GM10266 (cell line): ENCODE data around the gene DPP10.

Experiments used
- DNase-seq: peaks from one replicate; pipeline ENCODE4 v3.0.0; 2012; ENCODE audit errors: extremely low spot score
- TF ChIP-seq, protein P1 (sequence below): IDR thresholded peaks from 2 replicates; pipeline ENCODE4 v1.5.1; 2012; ENCODE audit warnings: mild to moderate bottlenecking, low read depth; ENCODE audit not compliant: control insufficient read depth, insufficient read depth; ENCODE audit errors: missing control alignments

The DPP10 gene

DNA sequence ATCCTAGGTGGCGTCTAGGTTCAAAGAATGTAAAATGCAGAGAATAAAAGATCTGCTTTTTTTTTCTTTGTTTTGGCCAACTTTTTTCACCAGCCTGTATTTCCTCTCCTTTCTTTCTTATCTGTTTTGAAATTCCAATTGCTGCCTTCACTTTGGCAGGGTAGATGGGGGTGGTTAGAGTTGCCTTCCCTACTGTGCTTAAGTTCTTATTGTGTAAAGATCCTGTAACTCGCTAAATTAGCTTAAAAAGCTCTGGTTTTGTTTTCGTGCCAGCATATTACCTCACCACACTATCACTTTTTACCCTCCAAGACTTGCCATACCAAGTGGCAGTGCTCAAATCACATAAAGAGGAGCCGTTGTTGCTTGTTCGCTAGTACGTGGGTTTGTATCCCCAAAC, 921.7 kb downstream of the DPP10 start:
- TF ChIP-seq, protein P1, sequence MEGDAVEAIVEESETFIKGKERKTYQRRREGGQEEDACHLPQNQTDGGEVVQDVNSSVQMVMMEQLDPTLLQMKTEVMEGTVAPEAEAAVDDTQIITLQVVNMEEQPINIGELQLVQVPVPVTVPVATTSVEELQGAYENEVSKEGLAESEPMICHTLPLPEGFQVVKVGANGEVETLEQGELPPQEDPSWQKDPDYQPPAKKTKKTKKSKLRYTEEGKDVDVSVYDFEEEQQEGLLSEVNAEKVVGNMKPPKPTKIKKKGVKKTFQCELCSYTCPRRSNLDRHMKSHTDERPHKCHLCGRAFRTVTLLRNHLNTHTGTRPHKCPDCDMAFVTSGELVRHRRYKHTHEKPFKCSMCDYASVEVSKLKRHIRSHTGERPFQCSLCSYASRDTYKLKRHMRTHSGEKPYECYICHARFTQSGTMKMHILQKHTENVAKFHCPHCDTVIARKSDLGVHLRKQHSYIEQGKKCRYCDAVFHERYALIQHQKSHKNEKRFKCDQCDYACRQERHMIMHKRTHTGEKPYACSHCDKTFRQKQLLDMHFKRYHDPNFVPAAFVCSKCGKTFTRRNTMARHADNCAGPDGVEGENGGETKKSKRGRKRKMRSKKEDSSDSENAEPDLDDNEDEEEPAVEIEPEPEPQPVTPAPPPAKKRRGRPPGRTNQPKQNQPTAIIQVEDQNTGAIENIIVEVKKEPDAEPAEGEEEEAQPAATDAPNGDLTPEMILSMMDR: no peak
- DNase-seq: no peak

DNA sequence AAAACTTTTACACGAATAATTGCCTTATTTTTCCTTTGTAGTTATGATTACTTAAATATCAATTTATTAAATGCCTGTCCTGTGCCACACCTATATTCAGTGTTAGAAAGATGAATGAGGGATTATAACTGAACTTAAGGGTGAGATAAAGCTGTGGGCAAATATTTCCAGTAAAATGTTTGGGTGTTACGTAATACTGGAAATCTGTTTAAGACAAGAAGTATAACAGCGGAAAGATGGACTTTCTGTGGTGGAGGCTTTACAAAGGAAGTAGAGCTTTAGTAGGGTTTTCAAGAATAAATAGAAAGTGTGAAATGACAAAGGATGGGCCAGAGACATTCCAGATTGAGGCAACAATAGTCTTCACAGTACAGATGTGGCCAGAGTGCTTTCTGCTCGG, 927.0 kb downstream of the DPP10 start:
- no peak for DNase-seq

DNA sequence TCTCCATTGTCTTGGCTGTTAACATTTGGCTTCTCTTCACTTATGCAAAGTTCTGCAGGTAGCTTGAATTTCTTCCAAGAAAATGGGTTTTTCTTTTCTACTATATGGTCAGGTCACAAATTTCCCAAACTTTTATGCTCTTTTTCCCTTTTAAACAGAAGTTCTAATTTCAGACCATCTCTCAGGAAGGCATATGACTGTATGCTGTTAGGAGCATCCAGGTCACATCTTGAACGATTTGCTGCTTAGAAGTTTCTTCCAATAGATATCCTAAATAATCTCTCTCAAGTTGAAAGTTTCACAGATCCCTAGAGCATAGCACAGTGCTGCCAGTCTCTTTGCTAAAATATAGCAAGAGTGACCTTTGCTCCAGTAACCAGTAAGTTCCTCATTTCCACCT, 932.5 kb downstream of the DPP10 start:
- DNase-seq: no peak
- TF ChIP-seq, protein P1: no peak

More for the DNA sequence above, 927.0 kb downstream of the DPP10 start:
- TF ChIP-seq, protein P1: no peak

DNA sequence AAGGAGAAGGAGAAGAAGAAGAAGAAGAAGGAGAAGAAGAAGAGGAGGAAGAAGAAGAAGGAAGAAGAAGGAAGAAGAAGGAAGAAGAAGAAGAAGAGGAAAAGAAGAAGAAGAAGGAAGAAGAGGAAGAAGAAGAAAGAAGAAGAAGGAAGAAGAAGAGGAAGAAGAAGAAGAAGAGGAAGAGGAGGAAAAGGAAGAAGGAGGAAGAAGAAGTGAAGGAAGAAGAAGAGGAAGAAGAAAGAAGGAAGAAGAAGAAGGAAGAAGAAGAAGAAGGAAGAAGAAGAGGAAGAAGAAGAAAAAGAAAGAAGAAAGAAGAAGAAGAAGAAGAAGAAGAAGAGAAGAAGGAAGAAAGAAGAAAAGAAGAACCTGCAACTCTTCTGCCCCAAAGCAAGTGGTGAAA, 942.0 kb downstream of the DPP10 start:
- DNase-seq: no peak
- TF ChIP-seq, protein P1: no peak

DNA sequence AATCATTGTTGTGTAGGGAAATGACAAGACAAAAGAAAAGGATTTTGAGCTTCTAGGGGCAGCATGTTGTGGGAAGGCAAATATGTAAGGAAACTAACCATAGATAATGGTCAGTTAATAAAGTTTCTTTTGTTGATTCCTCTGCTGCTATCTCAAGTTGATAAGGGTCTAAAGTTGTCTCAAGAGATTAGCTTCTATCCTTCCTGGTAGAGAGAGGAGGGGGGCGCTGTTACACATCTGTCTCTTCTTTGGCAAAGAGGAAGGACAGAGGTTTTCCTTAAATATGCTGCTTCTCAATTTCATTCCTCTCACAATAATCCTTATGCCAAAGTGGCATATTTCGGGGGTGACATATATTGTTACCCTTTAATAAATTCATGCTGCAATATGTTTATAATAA, 944.0 kb downstream of the DPP10 start:
- DNase-seq: no peak
- TF ChIP-seq, protein P1: no peak

DNA sequence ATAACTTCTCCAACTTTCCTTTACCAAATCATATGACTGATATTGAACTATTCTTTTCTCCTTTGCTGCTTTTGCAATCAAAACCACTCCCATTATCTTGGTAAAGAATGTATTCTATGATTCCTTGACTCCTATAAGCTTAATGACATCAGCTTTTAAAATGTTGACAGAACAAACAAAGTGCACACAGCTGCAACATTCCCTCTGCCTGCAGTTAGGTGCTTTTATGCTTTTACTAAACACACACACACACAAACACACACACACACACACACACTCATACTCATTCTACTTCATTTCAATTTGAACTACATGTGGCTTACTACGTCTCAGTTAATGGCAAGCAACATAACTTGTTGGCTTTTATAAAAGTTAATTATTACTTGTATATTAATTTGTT, 946.6 kb downstream of the DPP10 start:
- TF ChIP-seq, protein P1: no peak
- DNase-seq: no peak

DNA sequence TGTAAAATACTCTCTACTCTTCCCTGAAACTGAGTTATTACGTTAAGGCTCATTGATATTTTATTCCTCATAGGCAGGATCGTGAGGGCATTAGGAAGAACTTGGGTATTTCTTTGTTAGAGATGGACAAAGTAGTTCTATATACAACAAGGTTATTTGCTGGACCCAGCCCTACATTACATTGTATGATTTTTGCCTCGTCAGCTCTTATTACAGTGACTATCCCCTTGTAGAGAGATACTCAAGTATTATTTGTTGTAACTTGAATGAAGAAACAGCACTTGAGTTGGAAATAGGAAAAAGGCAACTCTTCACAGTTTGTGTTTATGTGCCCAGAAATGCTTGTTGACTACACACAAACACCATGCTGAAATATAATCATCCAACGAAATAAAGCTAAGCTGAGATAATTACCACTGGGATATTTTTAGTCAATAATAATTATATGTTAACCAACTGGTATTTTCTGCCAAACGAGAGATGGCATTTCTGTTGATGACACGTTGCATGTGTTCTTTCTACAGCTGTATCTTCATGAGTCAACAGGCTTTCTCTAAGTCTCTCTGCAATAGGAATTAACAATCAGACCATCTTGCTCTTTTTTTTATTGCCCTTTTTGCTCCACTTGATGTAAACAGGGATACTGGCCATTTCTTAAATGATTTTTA, 947.6 kb downstream of the DPP10 start:
- no peak for DNase-seq
- TF ChIP-seq, protein P1: no peak
